ENCODE data around the gene AKAP11.

GRCh38 chr13:42275098-42275471, 3.1 kb downstream of the AKAP11 start:
- TF ChIP-seq POLR2A (IDR thresholded peaks at IDR 0.05; ENCODE audit: low read depth, low read length) (no peak), BHLHE40 (IDR thresholded peaks at IDR 0.05; ENCODE audit: low read depth, low read length) (no peak), CTCF (conservative IDR thresholded peaks at IDR 0.05; ENCODE audit: low read depth, low read length) (no peak), SMC3 (IDR thresholded peaks at IDR 0.05; ENCODE audit: low read depth, low read length) (no peak), RAD21 (IDR thresholded peaks at IDR 0.05; ENCODE audit: low read length) (no peak), MAFK (IDR thresholded peaks at IDR 0.05; ENCODE audit: low read depth, low read length) (no peak), CHD1 (IDR thresholded peaks at IDR 0.05; ENCODE audit: low read depth, low read length) (no peak)

Measured in IMR-90 (cell line).